Measurements from ENCODE around the gene TMC8.
"Not testable (repeated sequence)": the region's sequence is repeated elsewhere in the genome, so short reads cannot be mapped to it uniquely, and the experiment has no call there.

The TMC8 gene

DNA sequence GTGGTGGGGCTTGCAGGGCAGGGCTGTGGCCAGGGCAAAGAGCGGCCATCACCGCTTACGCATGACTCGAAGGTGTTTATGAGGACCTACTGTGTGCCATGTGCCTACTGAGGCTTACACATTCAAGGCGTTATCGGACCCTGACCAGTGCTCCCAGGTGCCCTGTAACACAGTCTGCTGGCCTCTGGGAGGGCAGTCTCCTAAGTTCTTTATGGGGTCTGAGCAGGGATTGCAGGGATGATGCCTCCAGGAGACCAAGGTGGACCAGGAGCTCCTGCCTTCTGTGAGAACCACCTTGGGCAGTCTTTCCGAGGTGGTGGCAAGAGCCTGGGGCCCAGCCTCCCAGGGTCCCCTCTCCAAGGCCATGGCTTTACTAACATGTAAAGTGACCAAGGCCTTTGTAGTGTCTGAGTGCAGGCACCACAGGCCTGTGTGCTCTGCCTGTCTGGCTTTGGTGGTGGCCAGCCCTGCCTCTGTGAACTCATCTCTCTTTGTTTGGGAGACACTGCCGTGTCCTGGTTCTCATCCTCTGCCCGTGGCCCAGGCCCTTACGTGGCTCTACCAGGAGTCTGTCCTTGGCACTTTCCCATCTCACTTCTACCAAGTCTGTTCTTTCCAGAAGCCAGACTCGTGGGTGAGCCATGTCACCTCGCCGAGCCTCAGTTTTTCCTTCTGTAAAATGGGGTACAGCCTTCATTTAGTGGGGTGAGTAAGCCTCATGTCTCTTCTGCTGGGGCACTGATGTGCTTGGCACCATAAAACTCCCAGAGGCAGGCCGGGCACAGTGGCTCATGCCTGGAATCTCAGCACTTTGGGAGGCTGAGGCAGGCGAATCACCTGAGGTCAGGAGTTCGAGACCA, 34.4 kb downstream of the TMC8 start:
- no peak for ATAC-seq

DNA sequence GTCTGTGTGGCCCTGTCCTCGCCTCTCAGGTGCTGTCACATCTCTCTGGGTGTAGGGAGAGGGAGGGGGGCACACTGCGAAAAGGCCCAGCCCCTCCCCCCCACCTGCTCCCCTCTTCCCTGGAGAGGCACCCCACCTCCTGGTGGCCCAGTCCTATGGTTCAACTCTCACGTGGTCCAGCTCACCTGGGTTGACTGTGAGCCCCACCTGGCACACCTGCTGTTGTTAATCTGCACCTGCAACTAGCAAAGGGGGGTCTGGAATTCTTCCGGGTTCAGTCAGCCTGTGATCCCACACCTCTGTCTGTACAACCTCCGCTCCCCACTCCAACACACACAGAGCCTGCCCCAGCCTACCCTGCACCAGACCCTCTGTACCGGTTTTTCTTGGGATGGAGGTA, 35.8 kb downstream of the TMC8 start:
- no peak for ATAC-seq

- peak; percentile 86 to 87 for ATAC-seq
These were observed 37.8 kb downstream of the TMC8 start, which contains the start of gene SYNGR2 for GRCh38 chr17:78168242-78168902. TSS of gene SYNGR2 (plus strand) at chr17:78168581. CDS start at chr17:78168617, 36 bp downstream.

GRCh38 chr17:78168903-78169793, 38.6 kb downstream of the TMC8 start:
- peak; percentile 45 to 55 for ATAC-seq

DNA sequence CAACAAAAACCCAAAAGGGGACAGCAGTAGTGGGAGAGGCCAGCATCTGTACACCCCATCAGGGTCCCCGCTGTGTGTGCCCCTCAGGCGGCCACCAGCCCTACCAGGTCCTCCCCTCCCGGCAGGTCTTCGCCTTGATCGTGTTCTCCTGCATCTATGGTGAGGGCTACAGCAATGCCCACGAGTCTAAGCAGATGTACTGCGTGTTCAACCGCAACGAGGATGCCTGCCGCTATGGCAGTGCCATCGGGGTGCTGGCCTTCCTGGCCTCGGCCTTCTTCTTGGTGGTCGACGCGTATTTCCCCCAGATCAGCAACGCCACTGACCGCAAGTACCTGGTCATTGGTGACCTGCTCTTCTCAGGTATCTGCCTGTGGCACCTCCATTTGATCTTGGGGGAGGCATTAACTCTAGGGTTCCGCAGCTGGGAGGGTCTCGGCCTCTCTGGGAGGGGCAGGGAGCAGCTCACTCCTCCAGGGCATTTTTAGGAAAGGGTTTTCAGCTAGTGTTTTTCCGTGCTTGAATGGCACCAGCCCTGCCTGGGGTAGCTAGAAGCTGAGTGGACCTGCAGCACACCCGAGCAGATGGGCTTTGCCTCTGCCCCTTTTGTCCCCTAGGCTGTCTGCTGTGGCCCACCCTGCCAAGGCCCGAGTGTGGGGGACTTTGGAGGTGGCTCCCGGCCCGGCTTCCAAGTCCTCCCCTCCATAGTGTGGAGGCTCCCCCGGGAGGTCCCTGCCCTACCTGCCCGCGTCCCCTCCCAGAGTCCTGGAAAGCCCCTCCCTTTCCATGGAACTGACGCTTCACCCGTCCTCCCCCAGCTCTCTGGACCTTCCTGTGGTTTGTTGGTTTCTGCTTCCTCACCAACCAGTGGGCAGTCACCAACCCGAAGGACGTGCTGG, 40.4 kb downstream of the TMC8 start:
- ATAC-seq: no peak

- not testable (repeated sequence) for ATAC-seq
These were observed 41.1 kb downstream of the TMC8 start for GRCh38 chr17:78171591-78172248.

GRCh38 chr17:78172249-78173051, 41.9 kb downstream of the TMC8 start:
- no peak for ATAC-seq

DNA sequence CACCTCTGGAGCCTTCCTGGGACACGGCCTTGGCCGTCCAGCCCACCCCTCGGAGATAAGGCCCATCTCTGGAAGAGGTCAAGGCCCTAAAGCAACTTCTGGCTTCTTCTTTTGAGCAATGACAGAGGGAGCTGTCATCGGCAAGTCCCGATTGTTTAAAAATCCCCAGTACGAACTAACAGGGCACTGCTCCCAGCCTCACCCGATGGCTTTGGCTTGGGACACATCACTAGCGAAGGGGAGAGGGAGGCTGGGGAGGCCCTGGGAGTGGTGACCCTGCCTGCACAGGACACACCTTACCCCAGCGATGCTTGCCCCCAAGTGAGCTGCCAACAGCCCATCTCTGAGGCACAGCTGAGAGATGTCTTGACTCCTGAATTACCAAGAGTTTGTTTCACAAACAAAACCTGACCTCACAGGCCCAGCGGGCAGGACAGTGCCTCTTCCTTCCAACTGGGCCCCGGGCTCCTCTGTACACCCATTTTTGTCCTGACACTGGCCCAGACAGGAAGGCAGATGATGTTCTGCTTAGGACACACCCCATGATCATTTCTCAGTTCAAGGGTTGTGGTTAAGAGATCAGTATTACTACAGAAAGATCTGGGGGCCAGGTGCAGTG, 42.6 kb downstream of the TMC8 start:
- peak; percentile 30 to 37 for ATAC-seq

DNA sequence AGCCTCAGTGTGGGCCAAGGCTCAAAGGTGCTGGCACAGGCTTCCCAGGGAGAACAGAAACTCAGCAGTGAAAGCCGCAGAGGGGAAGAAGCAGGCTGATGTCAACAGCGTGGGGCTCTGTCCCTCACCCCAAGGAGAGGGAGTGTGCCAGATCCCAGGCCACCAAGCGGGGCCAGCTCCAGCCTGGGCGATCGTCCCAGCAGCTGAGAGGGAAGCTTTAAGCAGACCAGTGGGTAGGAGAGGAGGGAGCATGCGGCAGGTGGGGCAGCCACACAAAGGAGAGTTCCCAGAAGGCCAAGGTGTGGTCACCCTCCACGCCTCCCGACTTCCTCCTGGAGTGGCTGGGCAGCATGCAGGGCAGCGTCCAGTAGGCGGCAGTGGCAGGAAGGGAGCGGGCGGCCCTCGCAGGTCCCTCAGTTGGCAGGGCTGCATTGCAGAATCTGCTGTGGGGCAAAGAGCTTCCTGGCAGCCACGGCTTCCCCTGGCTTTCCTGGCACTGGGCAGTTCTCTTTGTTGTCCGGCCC, 43.8 kb downstream of the TMC8 start:
- ATAC-seq: no peak

DNA sequence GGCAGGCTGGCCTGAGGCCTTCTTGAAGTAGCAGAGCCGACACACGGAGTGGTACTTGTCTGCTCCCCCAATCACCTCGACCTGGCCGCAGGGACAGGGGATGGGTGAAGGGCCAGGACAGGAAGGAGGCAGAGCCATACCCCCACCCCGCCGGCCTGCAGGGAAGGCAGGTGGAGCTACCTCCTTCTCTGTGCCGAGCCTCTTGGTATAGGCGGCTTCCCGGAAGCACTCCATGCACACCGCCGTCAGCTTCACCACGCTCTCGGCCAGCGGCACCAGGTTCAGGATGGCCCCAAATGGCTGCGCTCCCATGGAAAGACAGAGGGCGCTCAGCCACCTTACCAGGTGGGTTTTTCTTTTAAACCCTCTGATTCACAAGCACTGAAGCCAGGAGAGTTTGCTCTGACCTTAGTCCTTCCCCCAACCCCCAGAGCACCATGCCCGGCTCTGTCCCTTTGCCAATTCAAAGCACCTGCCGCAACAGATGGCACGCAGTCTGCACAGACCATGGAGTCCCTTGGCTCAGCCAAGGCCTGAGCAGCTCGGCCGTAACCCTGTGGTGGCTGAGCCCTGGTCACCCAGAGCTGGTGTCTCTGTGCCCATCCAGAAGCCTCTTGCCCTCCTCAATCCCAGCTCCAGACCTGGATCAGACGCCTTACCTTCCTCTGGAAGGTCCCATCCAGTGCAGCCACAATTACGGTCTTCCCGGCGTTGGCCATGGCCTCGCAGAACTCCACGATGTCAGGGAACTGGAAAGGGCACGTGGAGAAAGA, 44.5 kb downstream of the TMC8 start:
- no peak for ATAC-seq

DNA sequence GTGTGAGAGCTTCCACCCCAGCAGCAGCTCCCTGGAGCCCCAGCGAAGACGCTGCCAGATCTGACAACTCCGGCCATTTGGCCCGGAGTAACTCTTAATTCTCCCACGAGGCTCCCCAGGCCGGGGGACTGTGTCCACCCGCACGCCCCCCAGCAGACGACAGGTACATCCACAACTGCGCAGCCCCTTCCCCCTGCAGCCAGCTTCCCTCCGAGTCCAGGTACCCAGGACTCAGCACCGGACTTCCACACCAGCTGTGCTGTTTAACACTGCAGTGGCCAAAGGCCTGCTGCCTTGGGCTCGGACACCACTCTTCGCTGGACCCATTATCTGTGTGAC, 45.0 kb downstream of the TMC8 start:
- no peak for ATAC-seq

- peak; percentile 76 to 77 for ATAC-seq
These were observed 46.0 kb downstream of the TMC8 start for GRCh38 chr17:78176548-78177025.

DNA sequence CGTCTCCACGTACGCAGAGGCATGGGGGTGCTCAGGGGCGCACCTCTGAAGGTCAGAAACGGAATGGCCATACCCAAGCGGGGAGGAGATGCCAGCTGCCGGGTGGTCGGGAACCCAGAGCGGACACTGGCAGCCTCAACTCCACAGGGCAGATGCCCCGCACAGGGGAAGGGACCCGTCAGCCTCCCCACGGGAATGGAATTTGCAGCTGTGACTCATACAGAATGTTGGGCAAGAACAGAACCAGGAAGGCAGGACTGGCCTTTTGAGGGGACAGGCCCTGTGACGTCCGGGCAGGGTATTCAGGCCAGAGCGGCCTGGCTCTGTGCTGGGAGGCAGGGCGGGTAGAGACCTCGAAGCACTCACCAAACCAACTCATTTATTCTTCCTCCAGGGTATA, 48.8 kb downstream of the TMC8 start:
- ATAC-seq: no peak

DNA sequence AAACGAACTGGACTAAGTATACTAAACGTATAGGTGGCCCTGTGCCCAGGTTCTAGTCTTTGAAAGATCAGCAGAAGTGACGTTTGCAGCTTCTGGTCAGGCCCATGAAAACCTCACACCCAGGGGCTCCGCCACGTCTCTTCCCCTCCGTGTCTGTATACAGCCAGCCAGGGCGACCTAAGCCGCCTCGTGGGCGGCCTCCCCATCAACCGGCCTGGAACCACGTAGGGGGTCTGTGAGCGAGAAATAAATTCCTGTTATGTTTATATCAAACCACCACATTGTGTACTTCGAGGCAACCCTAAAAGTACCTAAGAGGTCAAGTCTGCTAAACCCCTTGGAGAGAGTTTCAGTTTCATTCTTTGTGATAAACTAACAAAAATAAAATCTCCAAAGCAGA, 49.5 kb downstream of the TMC8 start:
- ATAC-seq: no peak

DNA sequence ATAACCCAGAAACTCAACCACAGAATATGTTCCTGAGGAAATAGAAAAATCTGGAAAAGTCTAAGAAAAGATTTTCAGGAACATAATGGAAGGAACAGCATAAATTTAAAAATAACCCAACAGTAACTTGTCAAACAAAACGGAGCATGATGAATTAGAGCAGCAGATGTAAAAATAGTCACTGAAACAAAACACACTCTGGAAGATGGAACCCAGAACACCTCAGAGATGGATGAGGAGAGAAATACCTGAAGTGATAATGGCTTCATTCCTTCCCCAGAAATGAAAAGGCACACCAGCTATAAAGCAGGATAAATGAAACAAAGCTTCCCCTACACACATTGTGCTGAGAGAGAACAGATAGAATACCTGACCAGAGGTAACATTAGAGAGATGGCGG, 49.9 kb downstream of the TMC8 start:
- ATAC-seq: no peak

DNA sequence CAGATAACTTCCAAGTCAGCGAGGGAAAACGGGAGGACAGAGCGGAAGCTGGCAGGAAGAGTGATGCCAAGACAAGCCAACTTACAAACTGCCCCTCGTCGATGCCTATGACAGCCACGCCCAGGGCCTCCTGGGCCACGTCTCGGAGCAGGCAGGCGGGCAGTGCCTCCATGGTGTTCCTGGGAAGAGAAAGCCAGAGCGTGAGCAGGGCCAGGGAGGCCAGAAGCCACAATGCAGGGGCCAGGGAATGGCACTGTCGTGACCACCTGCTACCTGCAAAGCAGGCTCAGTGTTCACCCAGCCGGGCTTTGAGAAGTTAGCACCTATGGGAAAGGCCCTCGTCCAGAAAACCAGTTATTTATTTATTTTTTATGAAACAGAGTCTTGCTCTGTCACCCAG, 51.9 kb downstream of the TMC8 start:
- ATAC-seq: no peak

DNA sequence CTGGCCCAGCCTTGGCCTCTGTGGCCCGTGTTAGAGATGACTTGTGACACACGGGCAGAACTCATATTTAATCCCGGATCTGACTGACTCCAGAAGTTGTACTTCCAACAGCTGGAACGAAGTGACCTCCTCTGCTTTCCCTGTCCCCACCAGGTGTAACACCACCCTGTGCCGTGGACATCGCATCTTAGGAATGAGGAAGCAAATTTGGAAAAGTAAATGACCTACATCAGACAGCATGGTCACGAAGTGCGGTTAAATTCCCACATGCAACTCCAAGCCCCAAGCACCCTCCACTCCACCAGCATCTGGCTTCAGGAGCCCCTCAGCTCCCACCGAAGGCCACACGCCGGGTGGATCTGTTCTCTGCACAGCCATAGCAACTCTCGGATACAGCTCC, 53.3 kb downstream of the TMC8 start:
- no peak for ATAC-seq

DNA sequence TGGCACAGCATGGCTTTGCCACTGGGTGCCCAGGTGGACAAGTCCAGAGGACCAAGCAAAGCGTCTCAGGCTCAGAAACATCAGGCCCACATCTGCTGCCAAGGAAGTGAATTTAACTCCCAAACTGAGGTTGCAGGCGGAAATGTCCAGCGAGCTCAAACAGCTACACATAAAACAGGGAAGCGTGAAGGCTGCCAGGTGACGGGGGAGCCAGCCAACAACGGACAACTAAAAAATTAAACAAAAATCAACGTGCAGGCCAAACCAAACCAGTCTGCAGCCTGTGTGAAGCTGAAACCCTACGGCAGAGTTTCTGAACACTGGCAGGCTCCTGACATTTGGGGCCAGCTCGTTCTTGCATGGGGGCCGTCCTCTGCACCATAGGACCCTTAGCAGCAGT, 53.8 kb downstream of the TMC8 start:
- no peak for ATAC-seq

GRCh38 chr17:78184868-78185267, 54.3 kb downstream of the TMC8 start:
- no peak for ATAC-seq

Data from activated CD4-positive, CD25-positive, alpha-beta regulatory T cell treated with anti-CD3 and anti-CD28 coated beads, Interleukin-2, amount 50 U/mL, for 24 hours (primary cell).